Ovary (tissue), 9 donors: ENCODE data around the gene C2orf92. TPM values are rescaled to one million over a fixed set of nuclear protein-coding genes. Genes with fewer than 3 reads are reported as not detected.
"Not testable (repeated sequence)": the region's sequence is repeated elsewhere in the genome, so short reads cannot be mapped to it uniquely, and the experiment has no call there.

Source experiments
- DNase-seq, 5 donors: peaks; one replicate each; pipeline ENCODE4 v3.0.0-alpha.2; 2019 to 2020
- H3K27ac ChIP-seq, 2 donors: fragments of 200-600 bp; one replicate each; pipeline versions ENCODE4 v1.5.1 to v1.8.0; 2019 to 2022
- H3K27me3 ChIP-seq: fragments of 200-600 bp; one replicate; pipeline ENCODE4 v1.8.0; 2022
- H3K36me3 ChIP-seq: fragments of 200-600 bp; sonication (generic); one replicate; pipeline ENCODE4 v1.5.1; 2019
- H3K4me1 ChIP-seq: one replicate; pipeline ENCODE4 v1.8.1; 2013; ENCODE audit warnings: mild to moderate bottlenecking, moderate library complexity; ENCODE audit not compliant: insufficient read depth
- H3K4me3 ChIP-seq: fragments of 200-600 bp; sonication (generic); one replicate; pipeline ENCODE4 v1.5.1; 2017
- H3K9me3 ChIP-seq, 2 donors: fragments of 200-600 bp in 1 of 2; sonication (generic) in 1 of 2; one replicate each; pipeline versions ENCODE4 v1.5.1 to v1.8.1; 2013 to 2019; ENCODE audit warnings: mild to moderate bottlenecking in 1 of 2, moderate library complexity in 1 of 2
- EP300 ChIP-seq: sonication (generic); formaldehyde crosslinking; IDR thresholded peaks from one replicate; pipeline ENCODE4 v1.6.1; 2017; ENCODE audit warnings: antibody characterized with exemption
- POLR2A ChIP-seq: fragments of 450-650 bp; IDR thresholded peaks from one replicate; pipeline ENCODE4 v1.6.1; 2017; ENCODE audit warnings: antibody characterized with exemption, mild to moderate bottlenecking, moderate library complexity
- WGBS, 3 donors: extraction: QIAGEN DNeasy Blood & Tissue Kit in 1 of 3; methylation state at CpG; one replicate each; pipeline versions ENCODE4 v1.1.5 to v1.1.7; 2013 to 2017; 5-methylcytosine and 5-hydroxymethylcytosine counted together
- intact Hi-C, 4 donors: fragments of 100-400 bp; cut with DNase I; formaldehyde crosslinking; loops; one replicate each; pipeline versions ENCODE4 v1.11.0 to v1.15.1; 2022 to 2023
- polyA plus RNA-seq, 2 donors: library from polyadenylated mRNA; stranded (reverse); fragments of 200-250 nt in 1 of 2; fragments of 350-450 nt in 1 of 2; fragmentation: Illumina TruSeq in 1 of 2; extraction: RNeasy Lipid Tissue Mini Kit (QIAGEN cat#74804) in 1 of 2; gene quantifications; one replicate each; pipeline ENCODE4 v1.2.3, GENCODE V29; 2013 to 2014
- total RNA-seq, 7 donors: library from RNA; depleted of rRNA in 2 of 7; stranded (reverse); fragments of >200 nt in 2 of 7; fragmentation: NEBNext Ultra II Directional in 3 of 7; extraction: Animal tissue kit (Norgen Biotek cat#: 25700) in 3 of 7; gene quantifications; one replicate each; pipeline versions ENCODE4 v1.1.0 to v1.2.4, GENCODE V29; 2016 to 2023
- TF ChIP-seq, protein P1 (sequence below), 3 donors: fragments of 450-650 bp in 2 of 3; fragments of 200-600 bp in 1 of 3; IDR thresholded peaks; one replicate each; pipeline versions ENCODE4 v1.5.1 to v1.8.0; 2016 to 2022; ENCODE audit warnings: antibody characterized with exemption in 3 of 3, mild to moderate bottlenecking in 1 of 3
- donor health status: DM: no; HTN: no; CAD: no; lungs with moderate emphysema.
- donor health status: DM: no; HTN: no; CAD: no.
- donor health status: Bipolar disorder and iron deficiency.
- donor health status: DM: yes; HTN: yes; CAD: no.
- donor health status: DM: no; HTN: no; CAD: no.
- donor health status: DM: yes; HTN: yes; CAD: no.

C2orf92 gene
- total and polyA plus RNA-seq, 9 donors = 2.3 to 17.5 (median 4.0) TPM

DNA sequence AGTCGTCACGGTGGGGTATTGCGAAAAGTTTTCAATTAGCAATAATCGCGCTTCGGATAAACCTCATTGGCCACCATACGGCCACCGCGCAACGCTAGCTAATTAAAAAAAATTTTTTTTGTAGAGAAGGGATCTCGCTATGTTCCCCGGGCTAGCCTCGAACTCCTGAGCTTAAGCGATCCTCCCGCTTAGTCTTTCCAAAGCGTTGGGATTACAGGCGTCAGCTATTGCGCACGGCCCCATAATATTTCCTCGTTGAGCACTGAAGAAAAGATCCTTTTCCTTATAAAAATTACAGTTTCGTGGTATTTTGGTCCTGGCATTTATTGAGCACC is 4.9 kb upstream of the C2orf92 start:
- no peak for DNase-seq
- WGBS, 3 donors = 6 to 9% (median 7%) methylated on average over 21 of the region's 21 CpGs
- intact Hi-C loops = no loop called here
- Histone ChIP-seq H3K27me3 (no peaks in the 10 kb centered on the region), H3K4me3 (peak overlapping the region; percentile 66), H3K4me1 (peaks cover 12% of the 10 kb centered on the region), H3K27ac (peak overlapping the region; percentile 51 to 87), H3K36me3 (no peaks in the 10 kb centered on the region), H3K9me3 (no peaks in the 10 kb centered on the region)
- no peak for TF ChIP-seq POLR2A
- no peak for TF ChIP-seq EP300
- TF ChIP-seq, protein P1, sequence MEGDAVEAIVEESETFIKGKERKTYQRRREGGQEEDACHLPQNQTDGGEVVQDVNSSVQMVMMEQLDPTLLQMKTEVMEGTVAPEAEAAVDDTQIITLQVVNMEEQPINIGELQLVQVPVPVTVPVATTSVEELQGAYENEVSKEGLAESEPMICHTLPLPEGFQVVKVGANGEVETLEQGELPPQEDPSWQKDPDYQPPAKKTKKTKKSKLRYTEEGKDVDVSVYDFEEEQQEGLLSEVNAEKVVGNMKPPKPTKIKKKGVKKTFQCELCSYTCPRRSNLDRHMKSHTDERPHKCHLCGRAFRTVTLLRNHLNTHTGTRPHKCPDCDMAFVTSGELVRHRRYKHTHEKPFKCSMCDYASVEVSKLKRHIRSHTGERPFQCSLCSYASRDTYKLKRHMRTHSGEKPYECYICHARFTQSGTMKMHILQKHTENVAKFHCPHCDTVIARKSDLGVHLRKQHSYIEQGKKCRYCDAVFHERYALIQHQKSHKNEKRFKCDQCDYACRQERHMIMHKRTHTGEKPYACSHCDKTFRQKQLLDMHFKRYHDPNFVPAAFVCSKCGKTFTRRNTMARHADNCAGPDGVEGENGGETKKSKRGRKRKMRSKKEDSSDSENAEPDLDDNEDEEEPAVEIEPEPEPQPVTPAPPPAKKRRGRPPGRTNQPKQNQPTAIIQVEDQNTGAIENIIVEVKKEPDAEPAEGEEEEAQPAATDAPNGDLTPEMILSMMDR (IDR thresholded peaks at IDR 0.05) = no peak

DNA sequence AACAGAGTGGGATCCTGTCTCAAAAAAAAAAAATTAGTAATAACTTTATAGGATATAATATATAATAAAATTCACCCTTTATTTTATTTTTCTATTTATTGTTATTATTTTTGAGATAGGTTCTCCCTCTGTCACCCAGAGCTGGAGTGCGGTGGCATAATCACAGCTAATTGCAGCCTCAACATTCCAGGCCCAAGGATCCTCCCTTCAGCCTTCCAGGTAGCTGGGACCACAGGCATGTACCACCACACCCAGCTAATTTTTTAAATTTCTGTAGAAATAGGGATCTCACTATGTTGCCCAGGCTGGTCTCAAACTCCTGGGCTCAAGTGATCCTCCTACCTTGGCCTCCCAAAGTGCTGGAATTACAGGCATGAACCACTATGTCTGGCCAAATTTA is 958 bp downstream of the C2orf92 start:
- H3K4me1 ChIP-seq = no peaks in the 10 kb centered on the region
- no peak for DNase-seq
- 93 to 100% (median 95%) methylated on average over 1 of the region's 1 CpG for WGBS, 3 donors
- H3K36me3 ChIP-seq = no peaks in the 10 kb centered on the region
- TF ChIP-seq POLR2A = no peak
- TF ChIP-seq EP300 = no peak
- TF ChIP-seq, protein P1 (IDR thresholded peaks at IDR 0.05) = no peak
- H3K27me3 ChIP-seq = no peaks in the 10 kb centered on the region
- no peak overlapping the region for H3K4me3 ChIP-seq
- H3K9me3 ChIP-seq = no peaks in the 10 kb centered on the region
- H3K27ac ChIP-seq = no peak overlapping the region
- intact Hi-C loops = no loop called here

DNA sequence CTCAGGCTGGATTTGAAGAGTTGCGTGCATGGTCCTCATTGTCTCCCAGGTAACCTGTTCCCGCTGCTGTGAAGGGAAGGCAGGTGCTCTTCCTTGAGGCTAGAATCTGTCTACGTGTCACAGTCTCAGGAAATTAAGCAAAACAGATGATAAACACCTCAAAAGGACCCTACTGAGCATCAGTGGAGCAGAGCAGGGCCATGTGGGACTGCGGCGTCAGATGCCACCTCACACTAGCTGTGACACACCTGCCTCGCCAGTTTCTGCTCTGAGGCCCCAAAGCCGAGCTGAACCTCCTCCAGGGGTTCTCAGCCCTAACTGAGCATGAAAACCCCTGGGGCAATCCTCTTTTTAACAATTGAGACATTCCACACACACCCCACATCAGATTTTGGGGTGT is 2.0 kb downstream of the C2orf92 start:
- H3K27me3 ChIP-seq = no peaks in the 10 kb centered on the region
- no peaks in the 10 kb centered on the region for H3K36me3 ChIP-seq
- intact Hi-C loops = no loop called here
- H3K4me1 ChIP-seq = no peaks in the 10 kb centered on the region
- 94 to 98% (median 96%) methylated on average over 7 of the region's 7 CpGs for WGBS, 3 donors
- H3K4me3 ChIP-seq = no peak overlapping the region
- H3K9me3 ChIP-seq = no peaks in the 10 kb centered on the region
- no peak for DNase-seq
- no peak overlapping the region for H3K27ac ChIP-seq
- no peak for TF ChIP-seq POLR2A
- TF ChIP-seq EP300 = no peak
- TF ChIP-seq, protein P1 (IDR thresholded peaks at IDR 0.05) = no peak

- H3K36me3 ChIP-seq, intact Hi-C loops, DNase-seq, H3K27ac ChIP-seq, H3K27me3 ChIP-seq, H3K4me3 ChIP-seq, H3K4me1 ChIP-seq, H3K9me3 ChIP-seq: not testable (repeated sequence)
- 84 to 92% (median 91%) methylated on average over 6 of the region's 6 CpGs for WGBS, 3 donors
Measured at GRCh38 chr2:97672606-97673140, 3.2 kb downstream of the C2orf92 start.

DNA sequence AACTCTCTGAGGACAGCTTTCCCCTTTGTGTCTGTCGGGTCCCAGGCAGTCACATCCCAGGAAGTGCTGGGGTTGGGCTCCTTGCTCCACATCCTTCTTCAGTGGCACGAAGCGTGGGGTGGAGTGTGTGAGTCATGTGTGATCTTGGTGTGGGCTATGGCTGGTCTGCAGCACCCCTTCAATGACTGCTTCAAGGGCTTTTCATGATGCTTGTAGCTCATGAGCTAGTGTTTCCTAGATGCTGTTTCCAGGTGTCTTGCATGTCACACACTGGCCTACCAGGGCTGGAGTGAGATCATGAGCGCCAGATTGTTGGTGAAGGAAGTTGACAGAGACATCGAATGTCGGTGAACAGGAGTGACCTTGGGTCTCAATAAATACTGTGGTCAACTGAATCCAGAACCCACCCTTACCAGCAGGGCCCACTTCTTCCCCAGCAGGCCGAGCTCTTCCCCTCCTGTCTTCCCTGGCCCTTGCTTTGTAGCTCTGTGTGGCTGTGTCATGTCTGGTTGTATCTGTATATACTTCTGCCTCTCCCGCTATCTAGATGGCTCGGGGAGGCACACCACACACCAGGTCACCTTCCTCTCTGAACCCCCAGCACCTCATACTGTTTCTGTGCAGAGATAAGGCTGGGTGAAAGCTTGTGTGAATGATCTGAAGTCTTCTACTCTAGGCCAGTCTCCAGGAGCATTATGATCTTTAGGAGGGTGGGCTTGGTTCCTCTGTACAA is 3.8 kb downstream of the C2orf92 start:
- intact Hi-C loops = no loop called here

More for the DNA sequence above, 3.8 kb downstream of the C2orf92 start:
- 91 to 92% (median 91%) methylated on average over 9 of the region's 9 CpGs for WGBS, 3 donors
- H3K4me1 ChIP-seq = no peaks in the 10 kb centered on the region
- no peaks in the 10 kb centered on the region for H3K36me3 ChIP-seq
- H3K4me3 ChIP-seq = no peak overlapping the region
- TF ChIP-seq POLR2A = no peak
- TF ChIP-seq EP300 = no peak
- TF ChIP-seq, protein P1 (IDR thresholded peaks at IDR 0.05) = no peak
- H3K27me3 ChIP-seq = no peaks in the 10 kb centered on the region
- no peak overlapping the region for H3K27ac ChIP-seq
- DNase-seq = no peak
- H3K9me3 ChIP-seq = no peaks in the 10 kb centered on the region
